SK-N-SH (cell line): ENCODE measurements around the gene ADAMTS2. TPM values are rescaled to one million over a fixed set of nuclear protein-coding genes. Genes with fewer than 3 reads are reported as not detected.
A peak's percentile ranks its signal among the peaks of the same experiment; 100 is the strongest.

Experiments used
- CTCF ChIA-PET: fragments of 300-600, 350-600 bp; formaldehyde crosslinking; extraction: SDS; loops from one replicate; lab custom pipeline; 2021; lab: Yijun Ruan, JAX
- POLR2A ChIA-PET: fragments of 350-600 bp; sonication (Branson Sonifier 250); formaldehyde crosslinking; extraction: SDS; loops from one replicate; lab custom pipeline; 2020; ENCODE audit warnings: antibody characterized with exemption, inconsistent platforms; lab: Yijun Ruan, JAX
- DNase-seq: peaks from one replicate; pipeline ENCODE4 v3.0.0; 2012
- H2AFZ ChIP-seq: fragments of 200-600 bp; sonication (generic); 2 replicates; pipeline ENCODE4 v1.8.1; 2016; ENCODE audit warnings: antibody characterized with exemption, mild to moderate bottlenecking, low read depth
- H3F3A ChIP-seq: fragments of 200-600 bp; sonication (generic); replicated peaks from 2 replicates; pipeline ENCODE3; 2016; ENCODE audit warnings: antibody characterized with exemption, mild to moderate bottlenecking; ENCODE audit not compliant: insufficient read depth
- H3K27ac ChIP-seq, 2 experiments: fragments of 200-500 bp in 1 of 2; fragments of 200-600 bp in 1 of 2; sonication (Bioruptor generic) in 1 of 2; sonication (generic), shearing (Covaris generic) in 1 of 2; 2 replicates each; pipeline versions ENCODE4 v1.5.1 to v1.6.1; 2014 to 2016; ENCODE audit warnings: low read depth in 2 of 2, inconsistent platforms in 1 of 2, low read length in 1 of 2, mild to moderate bottlenecking in 1 of 2, mixed read lengths in 1 of 2
- H3K27me3 ChIP-seq: fragments of 200-600 bp; sonication (generic), shearing (Covaris generic); 2 replicates; pipeline ENCODE4 v1.6.1; 2016; ENCODE audit warnings: mixed run types; ENCODE audit not compliant: insufficient read depth
- H3K36me3 ChIP-seq, 2 experiments: fragments of 200-500 bp in 1 of 2; fragments of 200-600 bp in 1 of 2; sonication (Bioruptor generic) in 1 of 2; sonication (generic) in 1 of 2; replicated peaks in 1 of 2; 2 replicates each; pipeline versions ENCODE3 to v1.5.1; 2014 to 2016; ENCODE audit warnings: low read length in 1 of 2, mild to moderate bottlenecking in 1 of 2; ENCODE audit not compliant: insufficient read depth in 2 of 2, control insufficient read depth in 1 of 2
- H3K4me1 ChIP-seq, 2 experiments: fragments of 200-500 bp in 1 of 2; fragments of 200-600 bp in 1 of 2; sonication (Bioruptor generic) in 1 of 2; sonication (generic), shearing (Covaris generic) in 1 of 2; 2 replicates each; pipeline versions ENCODE4 v1.5.1 to v1.6.1; 2014 to 2016; ENCODE audit warnings: low read depth in 1 of 2, low read length in 1 of 2, mixed run types in 1 of 2; ENCODE audit not compliant: insufficient read depth in 2 of 2, control insufficient read depth in 1 of 2
- H3K4me2 ChIP-seq: fragments of 200-600 bp; sonication (generic), shearing (Covaris generic); 2 replicates; pipeline ENCODE4 v1.6.1; 2017; ENCODE audit warnings: mixed run types
- H3K4me3 ChIP-seq, 2 experiments: fragments of 200-500 bp in 1 of 2; fragments of 200-600 bp in 1 of 2; sonication (Bioruptor generic) in 1 of 2; sonication (generic), shearing (Covaris generic) in 1 of 2; 2 replicates each; pipeline versions ENCODE4 v1.5.1 to v1.8.1; 2014 to 2016; ENCODE audit warnings: low read depth in 2 of 2, inconsistent platforms in 1 of 2, low read length in 1 of 2, mild to moderate bottlenecking in 1 of 2, mixed read lengths in 1 of 2, moderate library complexity in 1 of 2
- H3K79me2 ChIP-seq: fragments of 200-600 bp; sonication (generic); 2 replicates; pipeline ENCODE4 v1.8.1; 2017; ENCODE audit warnings: mild to moderate bottlenecking; ENCODE audit not compliant: insufficient read depth
- H3K9ac ChIP-seq: fragments of 200-600 bp; sonication (generic); 2 replicates; pipeline ENCODE4 v1.6.1; 2017; ENCODE audit warnings: mixed run types
- H3K9me2 ChIP-seq: fragments of 200-600 bp; sonication (generic); 2 replicates; pipeline ENCODE4 v1.6.1; 2017; ENCODE audit warnings: mixed run types
- H3K9me3 ChIP-seq: fragments of 200-600 bp; sonication (generic); 2 replicates; pipeline ENCODE4 v1.6.1; 2017; ENCODE audit warnings: mixed run types, mild to moderate bottlenecking, moderate library complexity
- H4K20me1 ChIP-seq: fragments of 200-600 bp; sonication (generic); 2 replicates; pipeline ENCODE4 v1.6.1; 2017; ENCODE audit warnings: mild to moderate bottlenecking, mixed run types; ENCODE audit not compliant: insufficient read depth
- CHD2 ChIP-seq: fragments of 150-350 bp; IDR thresholded peaks from 2 replicates; pipeline ENCODE4 v1.6.1; 2018; ENCODE audit warnings: low read length; ENCODE audit not compliant: partially characterized antibody
- MAX ChIP-seq: IDR thresholded peaks from 2 replicates; pipeline ENCODE4 v1.4.0; 2012; ENCODE audit warnings: low read depth
- PBX3 ChIP-seq: IDR thresholded peaks from 2 replicates; pipeline ENCODE4; 2012
- RAD21 ChIP-seq: IDR thresholded peaks from 2 replicates; pipeline ENCODE4 v1.6.1; 2012; ENCODE audit warnings: mild to moderate bottlenecking, low read length
- TCF12 ChIP-seq: IDR thresholded peaks from 2 replicates; pipeline ENCODE4 v1.4.0; 2012
- TEAD4 ChIP-seq: IDR thresholded peaks from 2 replicates; pipeline ENCODE4 v1.4.0; 2012; ENCODE audit warnings: mild to moderate bottlenecking, borderline replicate concordance; ENCODE audit not compliant: insufficient read depth
- USF1 ChIP-seq: IDR thresholded peaks from 2 replicates; pipeline ENCODE4 v1.4.0; 2012; ENCODE audit warnings: low read depth, borderline replicate concordance
- WGBS: methylation state at CpG from one replicate; pipeline ENCODE4 v1.1.6; 2017; ENCODE audit warnings: low lambda C conversion rate; 5-methylcytosine and 5-hydroxymethylcytosine counted together
- polyA plus RNA-seq, 3 experiments: library from polyadenylated mRNA; depleted of rRNA; stranded (reverse); fragments of >200 nt; gene quantifications; 2 replicates each; pipeline ENCODE4 v1.2.3, GENCODE V29; 2012

Gene ADAMTS2
- polyA plus RNA-seq, 1 of the 3 experiments (the other 2 are of a cell fraction): 0.12 TPM

- Histone ChIP-seq H2AFZ (no peak overlapping the region), H3K4me3 (no peak overlapping the region), H3K27ac (peak overlapping the region in 1 of 2 experiments; percentile 96; a peak in 1 of 4 replicates), H3K36me3 (no peaks in the 10 kb centered on the region), H3K4me2 (no peak overlapping the region), H3K27me3 (no peaks in the 10 kb centered on the region), H3K9ac (no peak overlapping the region), H3K4me1 (peaks cover 0 to 95% of the 10 kb centered on the region in 2 experiments; a peak in 2 of 4 replicates), H3F3A (no peaks in the 10 kb centered on the region), H4K20me1 (no peaks in the 10 kb centered on the region), H3K79me2 (no peaks in the 10 kb centered on the region), H3K9me2 (no peaks in the 10 kb centered on the region), H3K9me3 (no peaks in the 10 kb centered on the region)
- 63% methylated on average over 16 of the region's 23 CpGs for WGBS
- TF ChIP-seq RAD21 (no peak), USF1 (no peak), MAX (no peak), PBX3 (no peak)
- DNase-seq: peak; percentile 20
- POLR2A ChIA-PET: no interaction called here
- CTCF ChIA-PET: interaction anchor here (1.1 to 4.8 kb wide), 7 partner anchors 10 to 1029 kb away, joined by 3 to 26 read pairs (median 3); no protein-coding TSS in a partner anchor
Measured at GRCh38 chr5:179263391-179264052, 81.7 kb downstream of the ADAMTS2 start.

GRCh38 chr5:179262126-179262920 lies 82.9 kb downstream of the ADAMTS2 start:
- no peak overlapping the region for H3K4me3 ChIP-seq
- peaks cover 0 to 88% of the 10 kb centered on the region in 2 experiments; a peak in 2 of 4 replicates for H3K4me1 ChIP-seq
- no peak for TF ChIP-seq CHD2
- TF ChIP-seq TEAD4: no peak
- no peak for TF ChIP-seq TCF12
- H2AFZ ChIP-seq: no peak overlapping the region
- POLR2A ChIA-PET: no interaction called here
- H3K4me2 ChIP-seq: no peak overlapping the region
- CTCF ChIA-PET: interaction anchor here (0.9 to 3.7 kb wide), 13 partner anchors 8 to 232 kb away, joined by 3 to 104 read pairs (median 6); no protein-coding TSS in a partner anchor
- no peaks in the 10 kb centered on the region for H3K9me3 ChIP-seq
- 60% methylated on average over 29 of the region's 30 CpGs for WGBS
- H3K36me3 ChIP-seq: no peaks in the 10 kb centered on the region
- H3K79me2 ChIP-seq: no peaks in the 10 kb centered on the region
- H3K27me3 ChIP-seq: no peaks in the 10 kb centered on the region
- H3K9me2 ChIP-seq: no peaks in the 10 kb centered on the region
- peak; percentile 20 for DNase-seq
- no peak overlapping the region for H3K9ac ChIP-seq
- no peaks in the 10 kb centered on the region for H4K20me1 ChIP-seq
- no peaks in the 10 kb centered on the region for H3F3A ChIP-seq
- H3K27ac ChIP-seq: peak overlapping the region in 1 of 2 experiments; percentile 86; a peak in 2 of 4 replicates
